ENCODE results near the gene GLTP.
"Not testable (repeated sequence)": the region's sequence is repeated elsewhere in the genome, so short reads cannot be mapped to it uniquely, and the experiment has no call there.

Gene GLTP

GRCh38 chr12:109900752-109901580 lies 20.6 kb upstream of the GLTP start:
- peak; percentile 57 for ATAC-seq
- TF ChIP-seq ARNTL (CRISPR knock-in tag; IDR thresholded peaks at IDR 0.05; ENCODE audit: borderline replicate concordance, low read depth) (no peak), ZFP3 (CRISPR knock-in tag; IDR thresholded peaks at IDR 0.05) (no peak), ISL1 (CRISPR knock-in tag; IDR thresholded peaks at IDR 0.05) (no peak), POU6F1 (CRISPR knock-in tag; IDR thresholded peaks at IDR 0.05; ENCODE audit: borderline replicate concordance, low read depth) (no peak)
- TF ChIP-seq, protein P1, sequence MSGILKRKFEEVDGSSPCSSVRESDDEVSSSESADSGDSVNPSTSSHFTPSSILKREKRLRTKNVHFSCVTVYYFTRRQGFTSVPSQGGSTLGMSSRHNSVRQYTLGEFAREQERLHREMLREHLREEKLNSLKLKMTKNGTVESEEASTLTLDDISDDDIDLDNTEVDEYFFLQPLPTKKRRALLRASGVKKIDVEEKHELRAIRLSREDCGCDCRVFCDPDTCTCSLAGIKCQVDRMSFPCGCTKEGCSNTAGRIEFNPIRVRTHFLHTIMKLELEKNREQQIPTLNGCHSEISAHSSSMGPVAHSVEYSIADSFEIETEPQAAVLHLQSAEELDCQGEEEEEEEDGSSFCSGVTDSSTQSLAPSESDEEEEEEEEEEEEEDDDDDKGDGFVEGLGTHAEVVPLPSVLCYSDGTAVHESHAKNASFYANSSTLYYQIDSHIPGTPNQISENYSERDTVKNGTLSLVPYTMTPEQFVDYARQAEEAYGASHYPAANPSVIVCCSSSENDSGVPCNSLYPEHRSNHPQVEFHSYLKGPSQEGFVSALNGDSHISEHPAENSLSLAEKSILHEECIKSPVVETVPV (CRISPR knock-in tag; IDR thresholded peaks at IDR 0.05), result no peak
- TF ChIP-seq, protein P2, sequence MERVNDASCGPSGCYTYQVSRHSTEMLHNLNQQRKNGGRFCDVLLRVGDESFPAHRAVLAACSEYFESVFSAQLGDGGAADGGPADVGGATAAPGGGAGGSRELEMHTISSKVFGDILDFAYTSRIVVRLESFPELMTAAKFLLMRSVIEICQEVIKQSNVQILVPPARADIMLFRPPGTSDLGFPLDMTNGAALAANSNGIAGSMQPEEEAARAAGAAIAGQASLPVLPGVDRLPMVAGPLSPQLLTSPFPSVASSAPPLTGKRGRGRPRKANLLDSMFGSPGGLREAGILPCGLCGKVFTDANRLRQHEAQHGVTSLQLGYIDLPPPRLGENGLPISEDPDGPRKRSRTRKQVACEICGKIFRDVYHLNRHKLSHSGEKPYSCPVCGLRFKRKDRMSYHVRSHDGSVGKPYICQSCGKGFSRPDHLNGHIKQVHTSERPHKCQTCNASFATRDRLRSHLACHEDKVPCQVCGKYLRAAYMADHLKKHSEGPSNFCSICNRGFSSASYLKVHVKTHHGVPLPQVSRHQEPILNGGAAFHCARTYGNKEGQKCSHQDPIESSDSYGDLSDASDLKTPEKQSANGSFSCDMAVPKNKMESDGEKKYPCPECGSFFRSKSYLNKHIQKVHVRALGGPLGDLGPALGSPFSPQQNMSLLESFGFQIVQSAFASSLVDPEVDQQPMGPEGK (CRISPR knock-in tag; IDR thresholded peaks at IDR 0.05; ENCODE audit: borderline replicate concordance), result no peak

GRCh38 chr12:109899783-109900751 lies 19.7 kb upstream of the GLTP start, which contains the start of gene TCHP:
TCHP (plus strand) TSS chr12:109900274; CDS start chr12:109903027, 2,753 bp downstream.
- TF ChIP-seq ZFP3 (CRISPR knock-in tag; IDR thresholded peaks at IDR 0.05), result 0 out of 2 replicates have a peak, but pooled peaks have one; percentile 30
- no peak for TF ChIP-seq POU6F1 (CRISPR knock-in tag; IDR thresholded peaks at IDR 0.05; ENCODE audit: borderline replicate concordance, low read depth)
- no peak for TF ChIP-seq ZC3H10 (CRISPR knock-in tag; IDR thresholded peaks at IDR 0.05)
- ATAC-seq, result peak; percentile 92

- not testable (repeated sequence) for ATAC-seq
Observed at GRCh38 chr12:109899345-109899744, 19.0 kb upstream of the GLTP start.

GRCh38 chr12:109897029-109897428 lies 16.7 kb upstream of the GLTP start:
- no peak for ATAC-seq
- no peak for TF ChIP-seq GLIS3 (CRISPR knock-in tag; IDR thresholded peaks at IDR 0.05)
- TF ChIP-seq ZNF565 (CRISPR knock-in tag; conservative IDR thresholded peaks at IDR 0.05; ENCODE audit: low read depth), result no peak
- TF ChIP-seq POU6F1 (CRISPR knock-in tag; IDR thresholded peaks at IDR 0.05; ENCODE audit: borderline replicate concordance, low read depth), result no peak
- no peak for TF ChIP-seq CSDC2 (CRISPR knock-in tag; IDR thresholded peaks at IDR 0.05)
- TF ChIP-seq TCF4 (CRISPR knock-in tag; IDR thresholded peaks at IDR 0.05; ENCODE audit: borderline replicate concordance), result no peak
- TF ChIP-seq, protein P2 (CRISPR knock-in tag; IDR thresholded peaks at IDR 0.05; ENCODE audit: borderline replicate concordance), result no peak
- TF ChIP-seq BACH2 (CRISPR knock-in tag; IDR thresholded peaks at IDR 0.05; ENCODE audit: borderline replicate concordance), result no peak
- no peak for TF ChIP-seq TOX (CRISPR knock-in tag; IDR thresholded peaks at IDR 0.05; ENCODE audit: borderline replicate concordance)
- no peak for TF ChIP-seq ZFP3 (CRISPR knock-in tag; IDR thresholded peaks at IDR 0.05)

Data from SK-N-SH treated with all-trans-retinoic acid at 6 μM for 48 hours (cell line).